Stimulated activated CD4-positive, alpha-beta T cell treated with anti-CD3 and anti-CD28 coated beads, Interleukin-1b, Interleukin-23, amount 100 ng/mL, for 1 hour (primary cell): ENCODE results near the gene PBX1.

Source experiments
- DNase-seq, 2 donors: peaks; one replicate each; pipeline ENCODE4 v3.0.0-alpha.2; 2020; ENCODE audit warnings: low read depth in 2 of 2

The PBX1 gene

DNA sequence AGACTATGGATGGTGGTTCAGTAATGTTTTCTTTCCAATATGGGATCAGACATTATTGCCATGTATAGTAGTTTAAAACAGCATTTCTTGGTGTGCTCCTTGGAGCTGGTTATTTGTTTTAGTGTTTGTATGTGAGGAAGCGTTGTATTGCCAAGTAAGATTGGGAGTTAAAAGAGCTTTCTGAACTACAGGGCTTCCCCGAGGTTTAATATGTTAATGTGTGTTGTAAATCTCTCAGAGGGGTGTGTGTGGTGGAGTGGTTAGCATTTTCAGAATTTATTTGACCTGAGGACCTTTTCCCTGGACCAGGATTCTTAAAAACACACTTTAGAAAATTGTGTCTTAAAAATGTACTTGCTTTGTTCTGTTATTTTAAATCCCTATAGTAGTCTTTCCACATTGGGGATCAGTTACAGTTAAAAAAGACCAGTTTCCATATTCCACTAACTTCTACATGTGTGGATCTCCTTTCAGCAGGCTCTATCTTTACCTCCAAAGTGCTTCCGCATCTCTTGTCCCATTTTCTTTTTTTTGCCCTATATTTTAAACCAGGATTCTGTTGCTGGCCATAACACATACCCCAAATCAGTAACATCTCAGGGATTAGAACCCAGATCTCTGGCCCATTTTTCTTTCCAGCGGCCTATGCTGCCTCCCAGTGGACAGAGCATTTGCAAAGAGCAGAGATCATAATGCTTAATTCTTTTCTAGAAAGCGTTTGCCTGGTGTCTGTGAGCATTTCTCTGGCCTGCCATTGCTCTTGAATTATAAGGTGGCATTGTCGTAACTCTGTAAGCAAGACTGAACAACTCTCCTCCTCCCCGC lies 58.6 kb downstream of the PBX1 start:
- no peak for DNase-seq

DNA sequence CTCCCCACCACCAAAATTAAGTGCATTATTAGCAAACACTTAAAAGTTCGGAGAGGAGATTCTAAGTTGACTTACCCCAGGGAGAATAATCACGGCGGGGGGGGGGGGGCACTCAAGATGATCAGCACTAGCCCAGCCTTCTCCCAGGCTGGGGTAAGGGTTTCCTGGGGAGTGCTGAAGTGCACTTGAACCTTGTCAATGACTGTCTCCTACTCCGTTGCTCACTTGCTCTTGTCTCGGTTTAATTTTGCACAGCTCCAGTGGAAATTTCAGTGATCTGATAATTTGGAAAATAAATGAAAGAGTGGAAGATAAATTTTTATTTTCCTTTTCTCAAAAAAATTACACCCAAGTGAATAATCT lies 59.2 kb downstream of the PBX1 start:
- DNase-seq = no peak

DNA sequence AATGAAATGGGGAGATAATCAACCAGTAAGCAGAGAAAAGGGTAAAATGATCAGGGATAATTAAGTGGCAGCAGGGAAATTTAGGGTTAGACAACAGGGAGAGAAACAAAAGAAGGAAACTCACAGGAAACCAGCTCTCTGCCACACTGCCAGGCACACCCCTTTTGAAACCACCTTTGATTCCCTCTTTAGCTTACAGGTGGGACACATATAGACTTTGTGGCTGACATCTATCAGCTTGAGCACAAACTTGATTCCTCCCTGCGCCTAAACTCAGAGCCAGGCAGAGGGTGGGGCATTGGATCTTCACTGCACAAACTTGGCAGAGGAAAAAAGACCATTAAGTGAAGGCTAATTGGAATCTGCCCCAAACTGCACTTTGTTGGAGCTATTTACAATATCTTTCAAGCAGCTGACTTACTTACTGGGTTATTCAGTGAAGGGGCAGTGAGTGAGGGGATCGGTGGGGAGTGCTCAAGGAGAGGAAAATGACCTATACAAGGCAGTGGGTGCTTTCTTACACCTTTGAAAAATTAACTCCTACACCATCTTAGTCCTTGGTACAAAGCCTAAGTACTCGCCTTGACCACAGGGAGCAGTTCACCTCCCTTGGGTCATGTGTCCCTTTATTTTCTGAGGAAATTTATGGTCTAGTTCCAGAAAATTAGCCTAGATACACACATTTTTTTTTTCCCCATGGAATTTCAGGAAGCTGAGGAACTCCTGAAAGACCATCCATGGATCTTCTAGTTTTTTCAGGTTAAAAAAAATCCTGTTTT lies 60.2 kb downstream of the PBX1 start:
- DNase-seq = no peak

DNA sequence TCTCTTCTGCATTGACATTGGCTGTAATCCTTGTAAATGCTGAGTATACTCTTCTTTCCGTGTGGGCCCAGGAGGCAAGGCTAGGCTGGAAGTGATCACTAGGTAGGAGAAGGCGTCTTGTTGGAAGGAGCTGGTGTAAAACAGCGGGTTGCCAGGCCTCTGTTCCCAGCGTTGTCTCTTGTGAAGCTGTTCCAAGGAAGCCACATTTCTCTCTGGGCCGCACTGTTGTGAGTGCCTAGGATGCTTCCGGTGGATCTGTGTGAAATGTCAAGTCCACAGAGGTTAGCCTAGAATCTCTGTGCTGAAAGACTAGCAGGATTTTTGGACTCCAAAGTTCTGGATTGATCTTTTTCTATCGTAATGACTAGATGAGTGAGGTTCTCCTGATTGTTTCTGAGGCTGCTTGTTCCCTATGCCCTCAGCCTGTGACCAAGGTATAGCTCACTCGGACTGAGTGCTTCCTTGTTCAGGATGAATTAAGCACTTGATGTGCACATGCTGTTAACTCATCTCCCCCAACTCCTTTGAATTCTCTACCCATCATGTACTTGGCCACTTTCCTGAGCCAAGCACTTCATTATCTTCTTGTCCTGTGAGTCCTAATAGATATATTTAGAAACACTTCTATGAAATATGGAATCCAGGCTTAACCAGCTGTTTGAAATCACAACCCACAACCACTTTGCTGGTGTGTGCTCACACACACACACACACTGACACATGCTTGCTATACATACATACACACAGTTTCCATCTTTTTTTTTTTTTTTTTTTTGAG lies 63.3 kb downstream of the PBX1 start:
- DNase-seq = no peak

DNA sequence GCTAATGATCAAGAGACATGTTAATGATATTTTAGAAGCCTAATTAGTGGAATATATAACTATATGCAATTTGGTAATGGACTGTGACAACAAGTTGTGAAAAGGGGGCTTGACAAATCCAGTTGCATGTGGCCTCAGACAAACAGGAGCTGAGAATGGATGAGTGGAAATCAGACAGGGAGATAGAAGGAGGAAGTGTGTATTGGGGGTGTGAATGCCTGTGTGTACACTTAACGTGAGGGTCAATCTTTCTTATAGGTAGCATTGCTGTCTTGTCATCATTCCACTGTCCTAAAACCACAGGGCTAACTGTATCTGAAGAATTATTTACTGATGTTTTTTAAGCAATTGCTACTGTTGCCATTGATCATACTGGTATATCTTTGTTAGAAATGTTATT lies 64.8 kb downstream of the PBX1 start:
- no peak for DNase-seq

DNA sequence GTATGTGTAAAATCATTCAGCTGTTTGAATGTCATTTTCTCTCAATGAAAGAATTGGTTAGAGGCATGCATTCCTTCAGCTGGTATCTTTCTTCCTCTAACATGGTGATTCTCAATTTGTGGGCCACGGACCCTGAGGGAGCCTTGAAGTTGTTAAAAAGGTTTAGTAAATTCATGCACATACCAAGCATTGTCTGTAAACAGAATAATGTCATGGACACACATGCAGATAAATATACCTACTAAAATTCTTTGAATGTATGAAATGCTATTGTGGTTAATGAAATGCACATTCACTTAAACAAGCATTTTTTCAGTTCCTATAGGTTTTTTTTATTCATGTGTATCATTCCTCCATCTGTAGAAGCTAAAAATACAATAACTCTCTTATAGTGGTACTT lies 65.4 kb downstream of the PBX1 start:
- DNase-seq = no peak

DNA sequence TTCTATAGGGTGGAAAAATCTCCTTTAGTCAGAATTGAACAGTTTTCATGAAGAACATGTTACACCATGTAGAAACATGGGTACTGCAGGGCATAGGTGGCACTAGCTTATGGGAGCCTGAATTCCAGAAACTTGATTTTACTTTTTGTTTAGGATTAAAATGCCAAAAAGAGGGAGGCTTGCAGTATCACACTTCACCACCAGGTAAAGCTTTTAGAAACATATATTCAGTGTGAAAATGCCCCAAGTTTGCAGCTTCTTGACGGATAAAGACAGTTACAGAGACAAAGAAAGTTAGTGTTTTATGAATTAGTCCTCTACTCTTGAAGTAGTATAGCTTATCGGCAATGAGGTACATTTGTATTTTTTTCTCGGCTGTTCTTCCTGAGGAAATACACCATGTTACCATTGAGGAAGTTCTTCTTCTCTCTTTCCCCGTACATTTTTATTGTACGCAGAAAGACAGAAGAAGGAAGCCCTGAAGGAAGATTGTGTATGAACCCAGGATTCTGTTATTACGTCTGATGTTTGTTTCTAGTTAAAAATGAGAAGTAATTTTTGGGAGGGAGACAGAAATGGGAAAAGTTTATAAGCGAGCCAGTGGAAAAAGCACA lies 66.1 kb downstream of the PBX1 start:
- DNase-seq = no peak

DNA sequence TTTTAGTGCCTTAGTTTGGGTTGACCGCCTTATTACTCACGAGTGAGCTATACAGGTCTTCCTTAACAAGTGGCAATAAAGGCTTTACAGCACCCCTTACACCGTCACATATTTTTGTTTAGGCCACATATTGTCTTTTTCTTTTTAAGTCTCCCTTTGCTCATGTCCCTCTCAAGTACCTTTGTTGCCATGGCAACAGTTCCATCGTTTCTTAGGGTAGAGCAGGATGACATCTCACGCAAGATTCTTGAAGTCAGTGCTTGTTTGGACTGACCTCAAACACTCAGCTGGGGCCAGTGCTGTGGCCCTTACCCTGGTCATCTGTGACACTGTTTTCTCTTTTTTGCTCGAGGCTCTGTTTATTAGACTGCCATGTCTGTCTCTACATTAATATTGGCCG lies 69.8 kb downstream of the PBX1 start:
- DNase-seq = no peak

DNA sequence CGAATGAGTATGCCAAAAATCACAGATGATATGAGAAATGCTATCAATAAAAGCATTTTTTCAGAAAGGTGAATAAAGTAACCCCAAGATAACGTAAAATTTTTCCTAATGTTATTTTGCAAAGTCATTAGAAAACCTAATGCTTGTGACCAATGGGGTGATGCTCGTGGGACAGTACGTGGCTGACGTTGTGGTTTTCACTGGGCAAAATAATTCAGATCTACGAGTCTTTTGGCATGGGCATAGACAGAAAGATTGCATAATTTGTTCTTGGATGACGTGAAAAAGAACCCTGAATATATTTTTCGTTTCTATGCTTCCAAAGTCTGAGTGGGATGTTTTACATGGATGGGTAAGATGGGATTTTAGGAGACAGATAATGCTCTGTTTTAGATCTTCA lies 71.0 kb downstream of the PBX1 start:
- no peak for DNase-seq

DNA sequence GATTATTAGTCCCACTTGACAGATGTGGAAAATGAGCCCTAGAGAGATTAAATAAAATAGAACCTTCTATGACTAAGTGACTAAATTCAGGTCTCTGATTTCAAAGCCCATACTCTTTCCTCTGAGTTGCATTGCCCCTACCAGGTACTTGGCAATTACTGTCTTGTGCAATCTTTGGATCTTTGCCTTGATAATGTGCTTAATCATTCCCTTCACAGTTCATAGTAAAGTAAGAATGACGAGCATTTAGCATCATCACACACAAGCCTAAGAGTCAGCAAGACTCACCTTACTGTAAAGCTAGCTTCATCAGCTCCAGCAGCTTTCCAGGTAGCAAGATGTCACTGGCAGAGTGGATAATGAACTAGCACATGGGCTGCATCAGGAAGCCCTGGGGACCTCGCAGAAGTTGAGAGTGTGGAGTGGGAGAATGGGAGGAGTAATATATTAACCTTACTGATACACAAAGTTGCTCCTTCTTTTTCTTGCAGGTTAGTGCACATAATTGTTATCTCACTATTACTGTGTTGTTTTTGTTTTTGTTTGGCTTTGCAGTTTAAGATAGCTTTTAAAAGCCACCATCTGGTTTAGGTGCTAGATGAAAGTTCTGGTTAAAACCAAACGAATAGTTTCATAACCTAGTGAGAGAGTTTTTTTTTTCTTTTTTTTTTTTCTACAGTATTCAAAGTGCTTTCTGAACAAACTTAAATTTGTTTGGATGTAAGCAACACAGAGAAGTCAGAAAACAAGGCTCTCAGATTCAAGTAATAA lies 71.8 kb downstream of the PBX1 start:
- no peak for DNase-seq

DNA sequence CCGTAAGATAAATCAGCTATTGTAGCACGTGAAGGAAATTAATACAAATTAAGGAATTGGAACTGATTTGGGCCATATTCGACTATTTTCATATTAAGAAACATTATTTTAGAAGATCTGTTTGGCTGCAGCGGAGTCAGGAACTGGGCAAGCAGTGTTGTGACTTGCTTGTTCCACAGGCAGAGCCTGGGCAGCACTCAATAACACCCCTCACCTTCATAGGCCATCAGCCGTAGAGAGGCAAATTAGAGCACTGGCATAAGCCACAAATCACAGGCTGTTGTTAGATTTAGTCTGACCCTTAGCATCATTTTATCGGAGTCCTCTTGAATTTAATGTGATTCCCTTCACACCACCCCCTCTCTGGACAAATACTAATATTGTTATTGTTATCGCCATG lies 72.8 kb downstream of the PBX1 start:
- DNase-seq = no peak

DNA sequence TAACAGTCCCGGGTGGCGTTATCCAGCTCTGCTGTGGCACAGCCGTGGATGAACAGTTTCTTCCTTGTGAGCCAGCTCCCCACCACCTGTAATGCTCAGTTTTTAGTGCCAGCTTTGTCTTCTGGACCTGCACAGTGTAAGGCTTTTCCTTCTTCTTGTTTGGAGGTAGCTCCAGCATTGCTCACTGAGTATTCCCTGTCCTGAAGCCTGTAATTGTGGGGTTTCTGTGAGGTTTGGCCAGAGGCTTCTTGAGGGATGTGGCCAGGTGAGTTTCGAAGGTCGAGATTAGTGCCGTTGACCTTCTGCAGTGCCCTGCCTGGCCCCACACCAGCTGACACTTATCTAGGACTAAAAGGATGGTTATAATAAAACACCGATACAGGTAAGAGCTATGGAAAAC lies 75.0 kb downstream of the PBX1 start:
- DNase-seq = no peak

DNA sequence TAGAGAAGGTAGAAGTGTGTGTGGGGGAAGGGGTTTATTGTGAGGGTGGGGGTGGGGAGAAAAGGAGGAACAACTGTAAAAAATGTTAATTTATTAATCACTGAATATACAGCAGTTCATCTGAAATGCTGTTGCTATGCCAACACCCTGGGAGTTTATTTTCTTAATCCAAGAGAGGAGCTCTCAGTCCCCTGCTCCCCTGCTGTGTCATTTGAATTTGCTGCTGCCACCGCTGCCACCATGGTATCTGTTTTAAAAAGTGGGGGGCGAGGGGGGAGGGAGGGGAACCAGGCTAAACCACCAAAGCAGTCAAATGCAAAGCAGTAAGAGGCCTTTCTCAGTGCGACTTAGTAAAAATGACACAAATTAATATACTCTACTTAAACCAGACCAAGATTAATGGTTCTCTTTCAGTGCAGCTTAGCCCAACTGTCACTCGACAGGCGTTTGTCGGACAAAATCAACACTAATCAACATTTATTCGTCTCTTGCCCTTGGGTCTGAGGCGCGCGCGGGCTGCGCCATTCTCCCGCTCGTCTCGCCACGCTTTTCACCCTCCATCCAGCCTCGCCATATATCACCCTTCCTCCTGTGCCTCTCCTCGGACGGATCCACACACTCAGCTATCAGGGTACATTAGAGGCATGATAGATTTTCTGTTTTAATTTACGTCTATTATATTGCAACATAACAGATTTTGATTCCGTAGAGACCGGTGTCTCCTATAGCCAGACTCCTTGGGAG lies 76.2 kb downstream of the PBX1 start:
- DNase-seq = no peak

DNA sequence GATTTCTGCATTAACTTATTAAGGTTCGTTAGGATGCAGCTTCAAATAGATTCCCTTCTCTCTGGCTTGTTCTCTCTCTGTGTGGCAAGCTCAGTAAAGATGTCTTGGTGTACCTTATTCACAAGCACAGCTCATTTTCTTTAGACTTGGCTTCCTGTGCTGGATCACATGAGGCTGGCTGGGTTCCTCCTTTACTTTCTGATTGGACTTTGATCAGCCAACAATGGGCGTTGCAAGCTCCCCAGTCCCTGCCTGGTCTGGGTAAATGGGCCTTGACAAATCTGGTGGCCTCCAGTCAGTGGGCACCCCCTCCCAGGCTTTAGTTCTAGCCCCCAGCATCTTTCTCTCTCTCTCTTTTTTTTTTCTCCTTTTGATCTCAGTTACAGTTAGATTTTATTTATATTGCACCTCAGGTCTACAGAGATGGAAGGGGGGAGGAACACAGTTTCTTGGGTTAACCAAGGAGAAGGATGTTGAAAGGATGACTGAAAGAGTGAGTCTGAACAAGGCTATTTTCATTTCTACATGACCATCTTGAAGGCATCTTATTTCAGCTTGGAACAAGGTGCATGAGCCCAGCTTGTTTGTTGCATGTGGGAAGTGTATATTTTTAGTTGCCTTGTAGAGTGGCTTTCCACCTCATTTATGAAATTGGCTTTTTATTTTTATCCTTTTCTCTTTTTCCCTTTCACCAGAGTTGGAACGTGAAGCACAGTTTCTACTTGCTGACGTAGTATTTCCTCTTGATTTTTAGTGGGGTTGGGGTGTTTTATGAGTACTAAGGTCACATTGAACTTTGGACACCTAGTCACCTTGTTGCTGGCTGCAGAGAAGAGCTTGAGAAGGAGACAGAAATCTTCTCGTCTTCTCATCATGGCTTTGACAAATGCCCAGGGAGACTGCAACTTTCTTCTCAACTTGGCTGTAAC lies 77.1 kb downstream of the PBX1 start:
- no peak for DNase-seq

DNA sequence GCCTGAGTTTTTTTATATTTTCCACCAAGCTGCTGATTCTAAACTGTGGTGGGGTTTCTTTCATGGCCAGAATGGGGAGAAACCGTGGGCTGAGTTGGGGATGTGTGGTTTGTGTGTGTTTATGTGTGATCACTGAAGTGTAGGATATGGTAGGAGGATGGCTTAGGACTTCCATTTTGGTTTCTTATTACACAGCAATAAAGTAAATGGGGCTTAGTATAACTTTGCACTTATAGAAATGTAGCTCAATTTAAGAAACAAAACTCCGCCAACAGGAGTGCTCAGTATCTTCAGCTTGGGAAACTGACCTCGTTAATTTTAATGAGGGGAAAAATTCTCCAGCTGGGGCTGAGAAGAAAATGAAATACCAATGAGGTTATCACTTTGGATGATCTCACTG lies 77.8 kb downstream of the PBX1 start:
- DNase-seq = no peak

DNA sequence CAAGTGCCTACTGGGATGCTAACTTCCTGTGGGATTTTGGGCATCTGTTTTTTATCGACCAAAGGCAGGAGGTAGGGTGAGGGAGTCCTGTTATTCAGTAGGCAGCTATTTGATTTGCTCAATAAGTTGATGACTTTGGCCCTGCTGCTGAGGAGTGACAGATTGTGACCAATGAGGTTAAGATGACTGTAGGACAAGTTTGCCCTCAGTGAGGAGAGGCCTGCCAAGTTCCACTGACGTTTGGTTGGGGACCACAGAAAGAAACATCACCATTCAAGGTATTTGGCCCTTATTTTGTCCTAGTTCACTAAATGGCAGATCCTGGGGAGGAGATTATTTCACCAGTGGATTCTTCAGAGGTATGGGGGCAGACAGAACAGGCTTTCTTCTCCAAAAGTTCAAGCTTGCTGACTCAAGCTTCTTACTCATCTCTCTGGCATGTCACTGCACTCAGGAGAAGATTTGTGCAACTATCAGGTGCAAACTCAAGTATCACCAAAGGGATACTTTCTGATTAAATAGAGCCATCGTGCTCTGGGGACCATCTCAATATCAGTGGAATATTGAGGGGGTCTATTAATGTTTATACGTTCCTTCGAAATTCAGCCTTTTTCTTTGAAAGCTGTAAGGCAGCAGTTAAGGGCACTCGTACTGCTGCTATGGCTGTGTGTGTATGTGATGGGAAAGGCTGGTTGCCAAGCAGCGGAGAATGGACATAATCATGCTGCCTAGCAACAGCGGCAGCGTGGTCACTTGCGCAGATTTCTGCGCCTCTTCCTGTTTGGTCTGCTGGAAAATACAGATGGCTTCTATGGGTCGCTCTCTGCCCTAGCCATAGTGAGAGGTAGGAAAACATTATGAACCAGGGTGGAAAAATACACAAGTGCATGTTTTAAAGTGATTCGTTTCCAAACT lies 78.7 kb downstream of the PBX1 start:
- no peak for DNase-seq

DNA sequence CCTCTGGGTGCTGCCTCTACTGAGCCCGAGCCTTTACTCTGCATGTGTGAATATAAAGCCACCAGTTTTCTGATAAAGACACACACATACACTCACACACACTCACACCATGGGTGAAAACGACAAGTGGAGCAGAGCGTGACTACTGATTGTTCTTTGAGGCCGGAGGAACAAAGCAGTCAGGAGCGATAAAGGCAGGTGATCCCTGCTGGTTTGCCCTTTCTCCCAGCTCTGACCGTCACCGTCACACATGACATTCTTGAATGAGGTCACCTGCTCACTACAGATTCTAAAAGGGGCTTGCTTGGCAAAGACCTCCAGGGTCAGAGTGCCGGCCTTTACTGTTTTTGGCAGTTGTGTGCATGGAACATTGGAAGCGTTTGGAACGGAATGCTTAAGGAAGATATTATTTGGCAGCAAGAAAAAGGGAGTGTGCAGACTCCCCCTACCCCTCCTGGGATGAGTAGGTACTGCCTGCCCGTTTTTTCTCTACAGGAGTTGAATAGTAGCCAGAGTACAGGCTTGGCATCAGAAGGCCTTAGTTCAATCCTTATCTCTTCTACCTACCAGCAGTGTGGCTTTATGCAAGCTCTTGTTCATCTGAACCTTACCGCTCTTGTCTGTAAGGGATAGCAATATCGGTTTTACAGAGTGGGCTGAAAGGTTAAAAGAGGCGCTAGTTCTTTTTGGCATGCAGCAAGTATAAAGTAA lies 79.7 kb downstream of the PBX1 start:
- DNase-seq = no peak
